ENCODE measurements around the gene ANKK1.

The ANKK1 gene

DNA sequence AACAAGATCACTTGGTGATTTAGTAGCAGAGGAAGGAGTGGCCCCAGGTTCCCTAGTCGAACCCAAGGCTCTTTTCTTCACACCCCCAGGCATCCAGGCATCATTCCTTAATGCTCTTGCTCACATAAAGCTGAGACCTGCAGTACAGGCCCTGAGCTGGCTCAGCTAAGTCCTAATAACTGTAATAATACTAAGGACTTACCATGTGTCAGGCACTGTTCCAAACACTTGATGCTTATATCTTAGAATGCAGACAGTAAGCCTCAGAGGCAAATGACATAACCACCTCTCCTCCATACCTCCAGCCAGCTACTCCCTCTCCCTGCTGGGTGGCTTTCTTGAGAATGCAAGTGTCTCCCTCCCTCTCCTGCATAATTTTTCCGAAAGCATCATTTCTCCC lies 33.2 kb downstream of the ANKK1 start:
- Histone ChIP-seq H3K27me3 (ENCODE audit: control insufficient read depth, insufficient read depth, low read length, poor library complexity, severe bottlenecking) (no peaks in the 10 kb centered on the region), H3K27ac (ENCODE audit: insufficient read depth, low read depth, low read length, poor library complexity, severe bottlenecking) (no peak overlapping the region), H3K4me3 (ENCODE audit: insufficient read depth, low read depth, low read length) (no peak overlapping the region), H3K9me3 (ENCODE audit: control insufficient read depth, low read length) (no peaks in the 10 kb centered on the region), H3K4me1 (ENCODE audit: control insufficient read depth, insufficient read depth, low read length) (no peaks in the 10 kb centered on the region), H3K36me3 (ENCODE audit: control insufficient read depth, insufficient read depth, low read length) (no peaks in the 10 kb centered on the region)
- 40 to 46% methylated on average over 2 of the region's 2 CpGs for WGBS, 2 experiments

GRCh38 chr11:113426686-113427085 lies 39.1 kb downstream of the ANKK1 start:
- Histone ChIP-seq H3K9me3 (ENCODE audit: control insufficient read depth, low read length) (no peaks in the 10 kb centered on the region), H3K27ac (ENCODE audit: insufficient read depth, low read depth, low read length, poor library complexity, severe bottlenecking) (no peak overlapping the region), H3K4me1 (ENCODE audit: control insufficient read depth, insufficient read depth, low read length) (no peaks in the 10 kb centered on the region), H3K27me3 (ENCODE audit: control insufficient read depth, insufficient read depth, low read length, poor library complexity, severe bottlenecking) (no peaks in the 10 kb centered on the region), H3K36me3 (ENCODE audit: control insufficient read depth, insufficient read depth, low read length) (no peaks in the 10 kb centered on the region), H3K4me3 (ENCODE audit: insufficient read depth, low read depth, low read length) (no peak overlapping the region)
- WGBS, 2 experiments: 94 to 95% methylated on average over 5 of the region's 6 CpGs

DNA sequence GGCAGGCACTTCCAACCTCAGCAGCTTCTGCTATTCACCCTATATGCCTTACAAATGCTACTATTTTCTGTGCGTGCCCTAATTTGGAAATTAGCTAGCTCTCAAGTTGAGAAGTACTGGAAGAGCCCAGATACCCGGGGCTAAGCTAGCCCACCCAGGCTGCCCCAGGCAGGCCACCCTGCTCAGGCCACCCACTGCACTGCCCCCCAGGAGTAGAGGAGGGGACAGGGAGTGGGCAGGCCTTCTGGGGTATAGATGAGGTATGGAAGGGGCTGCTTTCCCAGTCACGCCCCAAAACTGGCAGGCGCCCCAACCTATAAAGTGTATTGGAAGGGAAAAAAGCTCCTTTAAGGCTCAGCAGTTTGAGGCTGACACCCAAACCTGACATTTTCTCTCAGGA lies 44.2 kb downstream of the ANKK1 start:
- WGBS, 2 experiments: 93 to 95% methylated on average over 4 of the region's 4 CpGs
- H3K9me3 ChIP-seq (ENCODE audit: control insufficient read depth, low read length): no peaks in the 10 kb centered on the region

DNA sequence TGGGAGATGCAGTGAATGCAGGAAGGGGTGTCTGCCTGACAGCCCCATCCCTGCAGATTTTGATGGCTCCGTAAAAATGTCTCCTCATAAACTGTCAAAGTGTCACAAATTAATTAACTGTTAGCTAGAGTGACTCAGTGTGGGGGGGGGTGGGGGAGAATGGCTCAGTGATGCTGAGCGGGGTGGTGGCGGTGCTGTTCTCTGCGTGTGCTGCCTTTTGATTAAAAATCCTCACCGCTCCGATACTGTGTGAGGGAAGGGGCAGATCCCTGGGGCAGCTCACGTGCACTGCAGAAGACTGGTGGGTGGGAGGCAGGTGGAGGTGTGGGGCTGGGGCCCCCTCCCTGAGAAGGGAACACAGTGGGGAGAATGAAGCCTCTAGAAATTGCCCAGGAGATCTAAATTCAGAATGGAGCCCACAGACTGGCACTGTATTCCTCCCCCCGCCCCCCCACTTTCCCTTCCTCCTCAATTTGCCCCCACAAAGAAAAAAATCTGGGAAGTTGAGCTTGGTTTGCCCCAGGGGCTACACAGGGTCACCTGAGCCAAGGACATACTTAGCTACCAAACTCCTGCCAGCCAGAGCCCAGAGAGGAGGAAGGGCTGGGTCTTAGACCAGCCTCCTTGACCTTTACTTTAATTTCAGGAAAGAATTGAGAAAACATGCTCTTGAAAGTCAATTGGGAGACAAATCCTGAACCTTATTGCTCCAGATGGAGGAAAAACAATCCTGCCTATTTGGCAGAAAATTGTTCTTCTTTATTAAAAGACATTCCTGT lies 47.8 kb downstream of the ANKK1 start:
- 86 to 87% methylated on average over 8 of the region's 8 CpGs for WGBS, 2 experiments
- Histone ChIP-seq H3K36me3 (ENCODE audit: control insufficient read depth, insufficient read depth, low read length) (no peaks in the 10 kb centered on the region), H3K27ac (ENCODE audit: insufficient read depth, low read depth, low read length, poor library complexity, severe bottlenecking) (no peak overlapping the region), H3K27me3 (ENCODE audit: control insufficient read depth, insufficient read depth, low read length, poor library complexity, severe bottlenecking) (no peaks in the 10 kb centered on the region), H3K4me1 (ENCODE audit: control insufficient read depth, insufficient read depth, low read length) (no peaks in the 10 kb centered on the region), H3K4me3 (ENCODE audit: insufficient read depth, low read depth, low read length) (no peak overlapping the region), H3K9me3 (ENCODE audit: control insufficient read depth, low read length) (no peaks in the 10 kb centered on the region)

More for the DNA sequence above, 44.2 kb downstream of the ANKK1 start:
- Histone ChIP-seq H3K4me3 (ENCODE audit: insufficient read depth, low read depth, low read length) (no peak overlapping the region), H3K27me3 (ENCODE audit: control insufficient read depth, insufficient read depth, low read length, poor library complexity, severe bottlenecking) (no peaks in the 10 kb centered on the region), H3K4me1 (ENCODE audit: control insufficient read depth, insufficient read depth, low read length) (no peaks in the 10 kb centered on the region), H3K36me3 (ENCODE audit: control insufficient read depth, insufficient read depth, low read length) (no peaks in the 10 kb centered on the region), H3K27ac (ENCODE audit: insufficient read depth, low read depth, low read length, poor library complexity, severe bottlenecking) (no peak overlapping the region)

- Histone ChIP-seq H3K4me1 (ENCODE audit: control insufficient read depth, insufficient read depth, low read length) (no peaks in the 10 kb centered on the region), H3K9me3 (ENCODE audit: control insufficient read depth, low read length) (no peaks in the 10 kb centered on the region), H3K27me3 (ENCODE audit: control insufficient read depth, insufficient read depth, low read length, poor library complexity, severe bottlenecking) (no peaks in the 10 kb centered on the region), H3K27ac (ENCODE audit: insufficient read depth, low read depth, low read length, poor library complexity, severe bottlenecking) (no peak overlapping the region), H3K36me3 (ENCODE audit: control insufficient read depth, insufficient read depth, low read length) (no peaks in the 10 kb centered on the region), H3K4me3 (ENCODE audit: insufficient read depth, low read depth, low read length) (no peak overlapping the region)
- WGBS, 2 experiments: 80 to 86% methylated on average over 5 of the region's 6 CpGs
Measured at GRCh38 chr11:113436672-113437252, 49.2 kb downstream of the ANKK1 start.

DNA sequence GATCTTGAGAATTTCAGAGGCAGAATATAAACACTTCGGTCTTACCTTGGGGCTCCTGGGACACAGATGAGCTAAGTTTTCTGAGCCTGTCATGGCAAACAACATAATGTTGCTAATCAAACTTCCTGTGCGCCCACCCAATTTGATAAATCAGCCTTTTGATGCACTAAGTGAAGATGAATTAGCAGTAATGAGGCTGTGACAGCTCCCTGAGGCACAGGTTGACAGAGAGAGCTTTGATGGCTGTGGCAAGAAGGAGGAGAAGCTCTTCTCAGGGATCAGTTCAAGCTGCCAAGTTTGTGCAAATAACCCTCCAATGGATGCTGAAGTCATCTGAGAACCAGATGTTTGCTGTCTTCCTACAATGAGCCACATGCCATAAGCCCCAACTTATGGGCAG lies 53.2 kb downstream of the ANKK1 start:
- H3K4me1 ChIP-seq (ENCODE audit: control insufficient read depth, insufficient read depth, low read length): no peaks in the 10 kb centered on the region
- H3K36me3 ChIP-seq (ENCODE audit: control insufficient read depth, insufficient read depth, low read length): no peaks in the 10 kb centered on the region
- H3K27me3 ChIP-seq (ENCODE audit: control insufficient read depth, insufficient read depth, low read length, poor library complexity, severe bottlenecking): no peaks in the 10 kb centered on the region
- H3K4me3 ChIP-seq (ENCODE audit: insufficient read depth, low read depth, low read length): no peak overlapping the region
- no peaks in the 10 kb centered on the region for H3K9me3 ChIP-seq (ENCODE audit: control insufficient read depth, low read length)
- WGBS, 2 experiments: 90 to 96% methylated on average over 2 of the region's 2 CpGs
- H3K27ac ChIP-seq (ENCODE audit: insufficient read depth, low read depth, low read length, poor library complexity, severe bottlenecking): no peak overlapping the region

- Histone ChIP-seq H3K4me1 (ENCODE audit: control insufficient read depth, insufficient read depth, low read length) (no peaks in the 10 kb centered on the region), H3K36me3 (ENCODE audit: control insufficient read depth, insufficient read depth, low read length) (no peaks in the 10 kb centered on the region), H3K9me3 (ENCODE audit: control insufficient read depth, low read length) (no peaks in the 10 kb centered on the region), H3K4me3 (ENCODE audit: insufficient read depth, low read depth, low read length) (no peak overlapping the region), H3K27me3 (ENCODE audit: control insufficient read depth, insufficient read depth, low read length, poor library complexity, severe bottlenecking) (no peaks in the 10 kb centered on the region), H3K27ac (ENCODE audit: insufficient read depth, low read depth, low read length, poor library complexity, severe bottlenecking) (no peak overlapping the region)
- 91 to 92% methylated on average over 7 of the region's 7 CpGs for WGBS, 2 experiments
Measured at GRCh38 chr11:113444502-113445123, 57.0 kb downstream of the ANKK1 start.

GRCh38 chr11:113446112-113446511 lies 58.5 kb downstream of the ANKK1 start:
- Histone ChIP-seq H3K27ac (ENCODE audit: insufficient read depth, low read depth, low read length, poor library complexity, severe bottlenecking) (no peak overlapping the region), H3K4me3 (ENCODE audit: insufficient read depth, low read depth, low read length) (no peak overlapping the region)
- 91 to 95% methylated on average over 6 of the region's 6 CpGs for WGBS, 2 experiments

GRCh38 chr11:113446938-113447337 lies 59.4 kb downstream of the ANKK1 start:
- 85 to 86% methylated on average over 6 of the region's 6 CpGs for WGBS, 2 experiments

More at GRCh38 chr11:113446112-113446511, 58.5 kb downstream of the ANKK1 start:
- Histone ChIP-seq H3K4me1 (ENCODE audit: control insufficient read depth, insufficient read depth, low read length) (no peaks in the 10 kb centered on the region), H3K9me3 (ENCODE audit: control insufficient read depth, low read length) (no peaks in the 10 kb centered on the region), H3K36me3 (ENCODE audit: control insufficient read depth, insufficient read depth, low read length) (no peaks in the 10 kb centered on the region), H3K27me3 (ENCODE audit: control insufficient read depth, insufficient read depth, low read length, poor library complexity, severe bottlenecking) (no peaks in the 10 kb centered on the region)

DNA sequence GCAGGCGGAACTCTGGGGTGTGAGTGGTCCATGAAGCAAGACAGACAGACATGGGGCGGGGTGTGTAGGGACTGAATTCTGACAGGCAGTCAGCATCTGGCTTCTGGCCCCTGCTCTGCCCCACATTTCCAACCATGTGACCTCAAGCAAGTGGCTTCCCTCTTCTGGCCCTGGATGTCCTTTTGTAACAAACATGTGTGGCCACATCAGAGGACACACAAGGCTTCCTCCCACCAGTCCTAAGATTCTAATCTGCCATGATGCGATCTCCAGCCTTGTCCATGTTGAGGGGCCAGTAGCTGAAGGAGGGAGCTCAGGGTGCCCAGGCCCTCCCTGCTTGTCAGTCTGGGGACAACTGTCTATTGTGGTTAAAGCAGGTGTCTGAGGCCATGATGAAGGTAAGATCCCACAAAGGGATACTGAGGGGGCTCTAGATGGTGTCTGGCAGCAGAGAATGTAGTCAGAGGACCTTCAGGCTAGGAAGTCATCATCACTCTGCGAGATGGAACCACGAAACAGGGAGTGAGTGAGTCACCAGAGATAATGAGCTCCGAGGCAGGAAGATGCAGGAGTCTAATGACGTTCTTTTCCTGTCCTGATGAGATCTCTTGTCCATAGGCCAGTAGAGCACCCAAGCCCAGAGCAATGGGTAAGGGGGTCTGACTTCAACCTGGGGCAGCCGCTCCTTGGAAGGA lies 60.2 kb downstream of the ANKK1 start:
- H3K9me3 ChIP-seq (ENCODE audit: control insufficient read depth, low read length): no peaks in the 10 kb centered on the region
- no peaks in the 10 kb centered on the region for H3K36me3 ChIP-seq (ENCODE audit: control insufficient read depth, insufficient read depth, low read length)
- no peaks in the 10 kb centered on the region for H3K4me1 ChIP-seq (ENCODE audit: control insufficient read depth, insufficient read depth, low read length)
- no peak overlapping the region for H3K4me3 ChIP-seq (ENCODE audit: insufficient read depth, low read depth, low read length)
- no peak overlapping the region for H3K27ac ChIP-seq (ENCODE audit: insufficient read depth, low read depth, low read length, poor library complexity, severe bottlenecking)
- 93 to 96% methylated on average over 8 of the region's 8 CpGs for WGBS, 2 experiments
- H3K27me3 ChIP-seq (ENCODE audit: control insufficient read depth, insufficient read depth, low read length, poor library complexity, severe bottlenecking): no peaks in the 10 kb centered on the region

More at GRCh38 chr11:113446938-113447337, 59.4 kb downstream of the ANKK1 start:
- Histone ChIP-seq H3K27ac (ENCODE audit: insufficient read depth, low read depth, low read length, poor library complexity, severe bottlenecking) (no peak overlapping the region), H3K27me3 (ENCODE audit: control insufficient read depth, insufficient read depth, low read length, poor library complexity, severe bottlenecking) (no peaks in the 10 kb centered on the region), H3K4me1 (ENCODE audit: control insufficient read depth, insufficient read depth, low read length) (no peaks in the 10 kb centered on the region), H3K9me3 (ENCODE audit: control insufficient read depth, low read length) (no peaks in the 10 kb centered on the region), H3K4me3 (ENCODE audit: insufficient read depth, low read depth, low read length) (no peak overlapping the region), H3K36me3 (ENCODE audit: control insufficient read depth, insufficient read depth, low read length) (no peaks in the 10 kb centered on the region)

Data from ectodermal cell (in vitro differentiated cells).